SW 1271 (cell line): ENCODE measurements around the gene TMEM191B.
"Not testable (repeated sequence)": the region's sequence is repeated elsewhere in the genome, so short reads cannot be mapped to it uniquely, and the experiment has no call there.

Experiments
- DNase-seq, 2 experiments: peaks; one replicate each; lab custom pipeline; 2025; lab: John Stamatoyannopoulos, UW

The TMEM191B gene

GRCh38 chr22:18527752-18528596, at the start of gene TMEM191B:
Gene TMEM191B (plus strand): TSS chr22:18527802. CDS start chr22:18527981, 179 bp downstream.
- DNase-seq, result not testable (repeated sequence)

GRCh38 chr22:18496227-18496626, 31.4 kb upstream of the TMEM191B start:
- DNase-seq, result not testable (repeated sequence)

GRCh38 chr22:18511327-18511726, 16.3 kb upstream of the TMEM191B start:
- not testable (repeated sequence) for DNase-seq

GRCh38 chr22:18512378-18512777, 15.2 kb upstream of the TMEM191B start:
- not testable (repeated sequence) for DNase-seq

GRCh38 chr22:18513454-18513853, 14.1 kb upstream of the TMEM191B start:
- DNase-seq, result not testable (repeated sequence)

DNA sequence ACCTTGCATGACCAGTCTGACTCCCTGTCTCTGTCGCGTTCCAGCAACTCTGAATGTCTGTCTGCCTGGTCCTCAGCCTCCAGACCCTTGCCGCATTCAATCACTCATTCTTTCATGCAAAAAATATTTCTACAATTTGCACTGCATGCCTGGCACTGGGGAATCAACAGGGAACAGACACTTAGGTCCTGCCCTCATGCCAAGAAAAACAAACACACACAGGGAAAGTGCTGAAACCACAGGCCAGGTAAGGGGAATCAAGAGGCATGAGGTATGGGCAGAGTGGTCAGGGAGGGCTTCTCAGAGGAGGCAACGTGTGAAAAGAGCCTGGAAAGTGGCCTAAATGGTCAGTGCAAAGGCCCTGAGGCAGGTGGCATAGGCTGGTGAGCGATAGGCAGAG, 9.5 kb upstream of the TMEM191B start, which contains the start of gene GGTLC3:
GGTLC3 (minus strand) TSS at position 101 of the 400 bp plus-strand sequence. CDS start 264 bp downstream, outside the sequence.
- DNase-seq, result not testable (repeated sequence)

DNA sequence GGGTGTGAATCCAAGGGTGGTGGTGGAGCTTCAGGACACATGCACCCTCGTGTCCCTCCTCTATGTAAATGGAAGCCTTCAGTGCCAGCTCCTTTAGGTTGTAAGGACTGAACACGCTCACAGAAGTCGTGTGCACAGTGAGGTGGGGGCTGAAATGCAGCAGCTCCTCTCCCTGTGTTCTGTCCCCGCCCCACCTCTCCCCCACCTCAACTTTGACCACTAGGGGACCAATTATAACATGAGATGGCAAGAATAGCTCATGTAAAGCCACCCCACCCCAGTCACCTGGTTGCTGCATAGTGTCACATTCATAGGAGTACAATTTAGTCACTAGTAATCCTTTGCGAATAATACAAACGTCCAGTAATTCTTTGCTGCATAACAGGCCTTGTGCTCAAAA, 4.8 kb upstream of the TMEM191B start:
- DNase-seq, result not testable (repeated sequence)

DNA sequence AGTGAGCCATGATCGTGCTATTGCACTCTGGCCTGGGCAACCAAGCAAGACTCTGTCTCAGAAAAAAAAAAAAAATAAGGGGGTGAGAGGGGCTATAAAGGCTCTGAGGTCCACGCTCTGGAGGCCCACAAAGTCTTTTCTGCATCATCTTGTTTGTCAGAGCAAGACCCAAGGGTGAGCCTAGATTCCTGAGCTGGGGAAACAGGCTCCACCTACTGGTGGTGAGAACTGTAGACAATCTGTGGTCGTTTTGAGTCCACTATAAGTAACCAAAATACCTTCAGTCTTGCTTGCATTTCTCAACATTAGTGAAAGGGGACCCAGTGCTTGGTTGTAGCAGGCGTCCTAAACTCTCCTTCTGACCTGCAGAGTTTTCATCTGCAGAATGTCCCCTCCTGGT, 4.3 kb upstream of the TMEM191B start:
- DNase-seq, result not testable (repeated sequence)

GRCh38 chr22:18528597-18529415, 1.2 kb downstream of the TMEM191B start:
- not testable (repeated sequence) for DNase-seq

DNA sequence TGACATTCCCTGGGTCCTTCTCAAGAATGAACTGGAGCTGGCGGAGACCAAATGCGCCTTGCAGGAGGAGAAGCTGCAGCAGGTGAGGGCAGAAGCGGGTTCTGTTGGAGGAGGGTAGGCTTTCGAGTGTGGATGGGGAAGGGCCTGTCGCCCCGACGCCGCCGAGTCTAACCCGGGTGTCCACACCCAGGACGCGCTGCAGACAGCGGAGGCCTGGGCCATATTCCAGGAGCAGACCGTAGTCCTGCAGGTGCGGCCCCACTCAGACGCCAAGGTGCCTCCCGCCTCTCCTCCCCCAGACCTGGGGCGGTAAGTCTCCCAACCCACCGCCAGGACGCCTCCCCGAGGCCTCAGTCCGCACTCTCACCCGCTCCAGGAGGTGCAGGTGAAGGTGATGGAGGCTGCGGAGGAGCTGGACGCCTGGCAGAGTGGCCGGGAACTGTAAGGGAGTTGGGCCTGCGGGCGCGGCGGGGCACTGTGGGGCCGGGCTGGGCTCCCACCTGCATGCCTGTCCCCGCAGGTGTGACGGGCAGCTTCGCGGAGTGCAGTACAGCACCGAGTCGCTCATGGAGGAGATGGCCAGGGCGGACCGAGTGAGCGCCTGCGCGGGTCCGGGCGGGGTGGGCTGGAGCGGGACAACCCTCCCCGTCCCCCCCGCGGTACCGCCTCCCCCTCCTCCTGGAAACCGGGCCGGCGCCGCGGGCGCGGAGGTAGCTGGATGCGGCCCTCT, 2.0 kb downstream of the TMEM191B start:
- DNase-seq, result not testable (repeated sequence)

DNA sequence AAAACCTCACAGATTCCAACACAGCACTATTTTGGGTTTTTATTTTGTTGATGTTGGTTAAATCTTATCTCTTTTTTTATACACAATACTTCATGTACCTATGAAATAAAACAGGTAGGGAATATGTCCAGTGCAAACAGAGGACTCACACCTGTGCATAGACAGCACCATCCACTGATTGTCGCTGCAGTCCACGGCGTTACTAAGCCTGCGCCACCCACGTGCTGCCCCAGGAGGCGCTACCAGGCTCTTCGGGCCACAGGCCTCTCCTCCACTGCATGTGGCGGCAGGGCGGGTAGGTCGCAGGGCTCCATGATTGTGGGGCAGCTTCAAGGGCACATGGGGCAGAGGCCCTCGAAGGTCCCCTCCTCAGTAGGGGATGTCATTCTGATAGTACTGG, 6.0 kb downstream of the TMEM191B start:
- not testable (repeated sequence) for DNase-seq

DNA sequence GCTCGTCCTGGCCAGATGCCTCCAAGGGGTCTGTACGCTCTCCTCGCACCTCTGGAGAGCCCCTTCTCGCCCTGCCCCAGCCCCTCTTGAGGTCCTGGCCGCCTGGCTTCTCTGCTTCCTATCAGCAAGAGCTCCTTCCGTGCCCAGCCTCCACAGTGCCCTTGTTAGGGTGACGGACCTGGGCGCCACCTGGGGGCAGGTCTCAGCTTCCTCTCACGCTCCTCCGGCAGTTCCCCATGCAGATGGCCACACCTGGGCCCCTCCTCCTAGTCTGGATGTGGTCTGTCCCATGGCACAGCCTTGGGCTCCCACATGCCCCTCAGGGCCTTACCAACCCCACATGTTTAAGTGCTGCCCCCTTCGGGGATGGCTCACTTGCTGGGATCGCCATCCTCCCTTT, 6.7 kb downstream of the TMEM191B start:
- DNase-seq, result not testable (repeated sequence)

DNA sequence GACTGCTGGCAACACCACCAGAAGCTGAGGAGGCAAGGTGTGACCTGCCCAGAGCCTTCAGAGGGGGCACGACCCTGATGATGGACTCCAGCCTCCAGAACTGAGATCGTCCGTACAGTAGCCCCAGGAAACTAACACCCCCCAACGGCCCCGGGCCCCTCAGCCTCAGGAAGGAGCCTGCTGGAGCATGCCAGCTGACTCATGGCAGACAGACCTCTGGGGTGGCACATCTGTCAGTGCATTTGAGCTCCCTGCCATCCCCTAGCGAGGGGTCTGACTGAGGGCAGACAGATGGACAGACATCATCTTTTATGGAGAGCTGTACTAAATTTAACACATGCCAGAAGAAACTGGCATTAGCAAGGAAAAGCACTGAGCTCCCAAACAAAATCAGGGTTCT, 12.4 kb downstream of the TMEM191B start:
- DNase-seq, result not testable (repeated sequence)

DNA sequence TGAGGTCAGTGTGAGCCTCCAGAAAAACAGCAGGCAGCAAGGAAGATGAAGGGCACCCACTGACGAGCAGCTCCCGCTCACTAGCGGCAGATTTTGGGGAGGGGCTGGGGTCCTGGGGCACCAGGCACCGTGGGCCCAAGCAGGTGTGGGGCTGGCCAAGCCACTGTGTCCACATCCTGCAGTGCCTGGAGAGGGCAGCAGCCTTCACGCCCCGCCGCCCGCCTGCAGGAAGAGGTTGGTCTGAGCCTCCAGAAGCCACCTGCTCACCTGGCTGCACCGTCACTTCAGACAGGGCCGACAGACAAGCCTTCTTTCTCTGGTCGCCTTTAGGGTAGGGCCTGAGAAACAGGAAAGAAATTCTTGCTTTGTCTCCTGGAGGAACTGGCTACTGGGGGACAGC, 15.8 kb downstream of the TMEM191B start:
- not testable (repeated sequence) for DNase-seq

DNA sequence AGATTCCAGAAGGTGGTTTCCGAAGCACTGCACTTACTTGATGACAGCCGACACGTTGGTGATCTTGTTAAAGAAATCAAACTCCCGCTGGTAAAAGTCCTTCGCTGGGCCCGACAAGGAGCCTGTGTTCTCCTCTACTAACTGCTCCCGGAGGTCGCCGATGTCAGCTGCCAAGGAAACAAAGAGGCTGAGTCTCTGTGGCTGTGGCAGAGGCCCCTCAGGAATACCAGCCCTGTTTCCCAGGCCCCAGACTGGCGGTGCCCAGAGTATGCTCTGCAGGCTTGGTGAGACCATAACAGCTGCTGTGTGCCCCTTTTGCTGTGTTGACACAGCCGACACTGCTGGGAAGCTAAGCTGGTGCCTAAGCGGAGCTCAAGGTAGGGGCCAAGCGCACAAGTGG, 17.0 kb downstream of the TMEM191B start:
- not testable (repeated sequence) for DNase-seq

DNA sequence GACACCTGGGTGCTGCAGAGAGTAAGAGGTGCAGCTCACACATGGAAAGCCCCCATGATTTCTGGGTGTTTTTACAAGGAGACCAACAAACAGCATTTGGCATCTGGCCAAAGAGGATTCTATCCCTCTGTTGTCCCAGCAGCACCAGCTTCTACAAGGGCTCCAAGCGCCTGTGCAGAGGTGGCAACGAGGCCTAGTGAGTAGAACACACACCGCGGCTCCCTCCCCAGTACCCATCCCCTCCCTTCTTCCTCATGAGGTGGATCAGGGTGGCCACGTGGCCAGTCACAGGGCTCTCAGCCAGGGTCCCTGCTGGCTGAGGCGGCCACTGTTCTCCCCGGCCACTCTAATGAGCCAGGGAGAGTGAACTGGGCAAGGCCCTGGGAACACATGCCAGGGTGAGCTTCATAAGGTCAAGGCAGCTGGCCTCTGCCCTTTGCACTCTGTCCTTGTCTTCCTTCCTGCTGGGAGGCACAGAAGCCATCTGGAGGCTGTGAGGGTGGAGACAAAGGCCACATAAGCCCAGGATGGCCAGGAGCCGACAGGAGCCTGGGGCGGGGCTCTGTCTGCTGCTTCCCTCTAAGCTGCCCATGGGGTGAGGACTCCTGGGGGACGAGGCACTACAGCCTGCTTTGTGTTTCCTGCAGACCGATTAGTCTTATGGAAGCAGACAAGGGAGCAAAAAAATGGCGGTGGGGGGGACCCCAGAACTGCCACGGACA, 22.0 kb downstream of the TMEM191B start:
- DNase-seq, result not testable (repeated sequence)

DNA sequence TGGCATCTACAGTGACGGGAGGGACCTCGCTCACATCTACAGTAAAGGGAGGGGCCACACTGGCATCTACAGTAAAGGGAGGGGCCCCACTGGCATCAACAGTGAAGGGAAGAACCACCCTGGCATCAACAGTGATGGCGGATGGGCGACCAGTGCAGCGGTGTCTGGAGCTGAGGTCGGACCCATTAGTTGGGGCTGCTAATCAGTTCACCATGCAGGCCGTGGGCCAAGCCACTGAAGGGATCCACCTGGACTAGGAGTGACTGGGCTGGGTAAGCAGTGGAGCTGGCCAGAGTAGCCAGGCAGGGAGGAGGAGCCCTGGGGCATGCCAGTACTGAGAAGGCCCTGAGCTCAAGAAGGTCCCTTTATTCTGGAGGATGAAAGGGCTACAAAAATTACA, 23.4 kb downstream of the TMEM191B start:
- DNase-seq, result not testable (repeated sequence)

- DNase-seq, result not testable (repeated sequence)
These were observed 25.4 kb downstream of the TMEM191B start for GRCh38 chr22:18552839-18553597.

- DNase-seq, result not testable (repeated sequence)
These were observed 27.0 kb downstream of the TMEM191B start for GRCh38 chr22:18554280-18555256.
